NCI-H2227 (cell line): ENCODE measurements around the gene FKBP1A.

ENCODE experiments used
- DNase-seq: peaks from one replicate; lab custom pipeline; 2025; ENCODE audit not compliant: unreplicated experiment; lab: John Stamatoyannopoulos, UW

The FKBP1A gene

GRCh38 chr20:1334761-1335160, 58.1 kb downstream of the FKBP1A start:
- DNase-seq: no peak

GRCh38 chr20:1334370-1334731, 58.5 kb downstream of the FKBP1A start:
- no peak for DNase-seq

- no peak for DNase-seq
Measured at GRCh38 chr20:1333462-1334369, 59.1 kb downstream of the FKBP1A start.

- no peak for DNase-seq
Measured at GRCh38 chr20:1332749-1333300, 60.0 kb downstream of the FKBP1A start.

GRCh38 chr20:1331801-1332453, 60.9 kb downstream of the FKBP1A start:
- no peak for DNase-seq

- DNase-seq: no peak
Measured at GRCh38 chr20:1331101-1331500, 61.8 kb downstream of the FKBP1A start.

- DNase-seq: no peak
Measured at GRCh38 chr20:1330075-1330830, 62.6 kb downstream of the FKBP1A start.

GRCh38 chr20:1328680-1329330, 64.0 kb downstream of the FKBP1A start, which contains the start of gene SDCBP2:
Gene SDCBP2, minus strand, starts transcription at chr20:1329139. Its CDS starts 8,723 bp downstream, at chr20:1320416.
- DNase-seq: no peak

GRCh38 chr20:1327827-1328679, 64.8 kb downstream of the FKBP1A start:
- DNase-seq: no peak

- DNase-seq: no peak
Measured at GRCh38 chr20:1327241-1327653, 65.6 kb downstream of the FKBP1A start.

GRCh38 chr20:1326031-1326930, 66.6 kb downstream of the FKBP1A start:
- no peak for DNase-seq

GRCh38 chr20:1325173-1326030, 67.5 kb downstream of the FKBP1A start:
- peak; percentile 98 for DNase-seq

GRCh38 chr20:1324598-1325172, 68.2 kb downstream of the FKBP1A start:
- no peak for DNase-seq

GRCh38 chr20:1323830-1324597, 68.8 kb downstream of the FKBP1A start:
- DNase-seq: no peak

GRCh38 chr20:1323256-1323655, 69.6 kb downstream of the FKBP1A start:
- no peak for DNase-seq

- DNase-seq: no peak
Measured at GRCh38 chr20:1322511-1323245, 70.2 kb downstream of the FKBP1A start.
